ENCODE data around the gene SKIC3. TPM values are rescaled to one million over a fixed set of nuclear protein-coding genes. Genes with fewer than 3 reads are reported as not detected.

The SKIC3 gene
- 91.2 and 105 TPM in 2 replicates for total RNA-seq (2014; rRNA removed; shearing (Covaris generic))
- polyA plus RNA-seq (2014; cell fraction: nucleus; rRNA removed), result 164 and 236 TPM in 2 replicates

DNA sequence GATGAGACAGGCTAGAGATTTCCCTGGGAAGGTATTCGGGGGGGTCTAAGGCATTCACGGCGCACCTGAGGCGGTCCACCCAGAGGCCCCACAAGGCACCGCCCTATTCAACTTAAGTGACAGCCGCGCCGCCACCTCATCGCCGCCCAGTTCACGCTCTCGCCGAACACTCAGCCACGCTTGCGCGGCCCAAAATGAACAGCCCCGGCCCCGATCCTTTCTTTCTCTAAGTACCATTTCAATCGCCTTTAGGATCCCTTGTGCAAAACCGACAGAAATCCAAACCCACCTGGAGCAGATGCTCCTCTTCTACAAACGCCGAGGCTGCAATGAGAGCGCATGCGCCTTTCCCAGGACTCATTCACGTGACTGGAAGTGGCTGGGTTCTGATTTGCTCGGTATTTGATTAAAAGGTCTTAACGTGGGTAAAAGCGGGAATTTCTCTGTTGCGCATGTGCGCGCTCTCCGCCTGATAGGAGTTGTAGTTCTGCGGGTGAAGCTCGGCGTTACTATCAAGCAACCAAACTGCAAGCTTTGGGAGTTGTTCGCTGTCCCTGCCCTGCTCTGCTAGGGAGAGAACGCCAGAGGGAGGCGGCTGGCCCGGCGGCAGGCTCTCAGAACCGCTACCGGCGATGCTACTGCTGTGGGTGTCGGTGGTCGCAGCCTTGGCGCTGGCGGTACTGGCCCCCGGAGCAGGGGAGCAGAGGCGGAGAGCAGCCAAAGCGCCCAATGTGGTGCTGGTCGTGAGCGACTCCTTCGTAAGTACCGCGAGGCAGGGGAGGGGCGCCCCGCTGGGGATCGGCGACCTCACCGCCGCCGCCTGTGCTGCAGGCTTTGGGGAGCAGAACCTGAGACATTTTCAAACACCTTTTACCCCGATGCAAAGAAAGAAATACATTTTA, at the start of gene SKIC3, which contains the start of gene ARSK:
TSS of gene SKIC3 (minus strand) at position 331 of the 902 bp plus-strand sequence. CDS start 7,827 bp downstream, outside the sequence.
TSS of gene ARSK (plus strand) at position 455 of the 902 bp plus-strand sequence. CDS start at position 633, 178 bp downstream.
- peak; percentile 98 for DNase-seq (ENCODE audit: extremely low read depth, low read depth)

- DNase-seq (ENCODE audit: extremely low read depth, low read depth), result no peak
Observed at GRCh38 chr5:95600557-95600956, 45.8 kb upstream of the SKIC3 start.

DNA sequence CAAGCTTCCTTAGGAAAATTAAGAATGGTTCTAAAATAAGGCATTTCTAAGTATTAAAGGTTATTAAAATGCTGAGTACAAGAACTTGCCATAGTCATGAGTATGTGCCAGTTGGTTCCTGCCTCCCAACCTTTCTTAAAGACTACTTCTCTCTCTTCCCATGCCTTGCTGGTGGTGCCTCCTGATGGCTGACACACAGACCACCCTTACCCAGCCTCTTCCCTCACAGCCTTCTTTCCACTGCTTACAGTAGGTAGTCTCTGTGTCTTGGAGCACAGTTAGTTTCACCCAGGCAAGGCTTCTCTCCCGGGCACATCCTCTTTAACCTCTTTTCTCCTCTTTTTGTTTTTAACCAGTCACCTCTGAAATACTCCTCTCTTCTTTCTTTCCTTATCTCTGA, 44.5 kb upstream of the SKIC3 start:
- no peak for DNase-seq (ENCODE audit: extremely low read depth, low read depth)

DNA sequence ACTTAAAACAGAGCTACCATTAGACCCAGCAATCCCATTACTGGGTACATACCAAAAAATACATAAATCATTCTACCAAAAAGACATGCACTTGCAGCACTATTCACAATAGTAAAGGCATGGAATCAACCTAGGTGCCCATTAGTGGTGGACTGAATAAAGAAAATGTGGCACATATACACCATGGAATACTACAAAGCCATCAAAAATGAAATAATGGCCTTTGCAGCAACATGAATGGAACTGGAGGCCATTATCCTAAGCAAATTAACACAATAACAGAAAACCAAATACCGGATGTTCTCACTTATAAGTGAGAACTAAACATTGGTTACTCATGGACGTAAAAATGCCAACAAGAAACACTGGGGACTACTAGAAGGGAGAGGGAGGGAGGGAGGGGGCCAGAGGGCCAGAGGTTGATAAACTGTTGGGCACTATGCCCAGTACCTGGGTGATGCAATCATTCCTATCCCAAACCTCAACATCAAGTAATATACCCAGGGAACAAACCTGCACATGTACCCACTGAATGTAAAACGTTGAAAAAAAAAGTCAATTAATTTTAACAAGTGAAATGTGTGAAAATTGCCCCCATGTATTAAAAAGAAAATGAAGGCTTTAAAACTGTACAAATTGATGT, 40.6 kb upstream of the SKIC3 start:
- DNase-seq (ENCODE audit: extremely low read depth, low read depth), result no peak

- DNase-seq (ENCODE audit: extremely low read depth, low read depth), result peak; percentile 11
Observed at GRCh38 chr5:95591490-95591901, 36.7 kb upstream of the SKIC3 start.

DNA sequence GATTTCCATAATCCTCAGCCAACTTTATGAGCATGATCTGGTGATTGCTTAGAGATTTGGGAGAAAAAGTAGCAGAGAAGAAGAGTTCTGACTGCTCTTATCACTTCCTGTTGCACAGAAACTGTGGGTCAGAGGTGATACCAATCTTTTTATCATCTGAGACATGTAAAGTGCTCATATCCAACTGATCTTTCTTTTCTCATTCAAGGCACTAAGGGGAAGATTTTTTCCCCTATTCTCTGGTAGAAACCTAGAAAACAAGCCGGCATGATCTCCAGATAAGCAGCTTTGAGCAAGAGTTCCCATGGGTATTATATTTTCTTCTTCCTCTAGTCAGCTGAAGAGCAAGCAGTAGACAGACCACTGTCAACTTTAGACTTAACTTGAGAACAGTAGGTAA, 36.1 kb upstream of the SKIC3 start:
- DNase-seq (ENCODE audit: extremely low read depth, low read depth), result no peak

GRCh38 chr5:95583992-95584391, 29.2 kb upstream of the SKIC3 start:
- no peak for DNase-seq (ENCODE audit: extremely low read depth, low read depth)

GRCh38 chr5:95581576-95581975, 26.8 kb upstream of the SKIC3 start:
- no peak for DNase-seq (ENCODE audit: extremely low read depth, low read depth)

- no peak for DNase-seq (ENCODE audit: extremely low read depth, low read depth)
Observed at GRCh38 chr5:95572016-95572415, 17.2 kb upstream of the SKIC3 start.

GRCh38 chr5:95565280-95565920, 10.6 kb upstream of the SKIC3 start:
- DNase-seq (ENCODE audit: extremely low read depth, low read depth), result no peak

- DNase-seq (ENCODE audit: extremely low read depth, low read depth), result no peak
Observed at GRCh38 chr5:95564450-95564849, 9.7 kb upstream of the SKIC3 start.

GRCh38 chr5:95563367-95563766, 8.6 kb upstream of the SKIC3 start:
- no peak for DNase-seq (ENCODE audit: extremely low read depth, low read depth)

GRCh38 chr5:95562282-95562681, 7.5 kb upstream of the SKIC3 start:
- DNase-seq (ENCODE audit: extremely low read depth, low read depth), result no peak

DNA sequence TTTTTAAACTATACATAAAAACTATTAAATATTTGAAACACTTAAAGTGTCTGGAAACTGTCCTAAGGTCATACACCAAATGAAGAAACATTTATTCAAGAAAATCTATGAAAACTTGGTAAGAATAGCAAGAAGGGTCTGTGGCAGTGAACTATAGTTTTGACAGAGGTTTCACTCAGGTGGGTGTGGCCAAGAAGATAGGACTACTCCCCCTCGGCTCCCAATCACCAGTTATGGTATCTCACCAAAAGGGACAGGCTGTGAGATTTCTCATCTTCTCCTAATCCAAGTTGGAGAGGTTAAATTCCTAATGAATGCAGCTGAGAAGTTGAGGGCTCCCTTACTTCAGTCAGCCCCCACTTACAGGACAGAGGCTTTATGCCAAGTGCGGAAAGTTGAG, 3.1 kb upstream of the SKIC3 start:
- no peak for DNase-seq (ENCODE audit: extremely low read depth, low read depth)

GRCh38 chr5:95555553-95555952, 776 bp upstream of the SKIC3 start:
- no peak for DNase-seq (ENCODE audit: extremely low read depth, low read depth)

GRCh38 chr5:95554331-95554646, 488 bp downstream of the SKIC3 start:
- no peak for DNase-seq (ENCODE audit: extremely low read depth, low read depth)

DNA sequence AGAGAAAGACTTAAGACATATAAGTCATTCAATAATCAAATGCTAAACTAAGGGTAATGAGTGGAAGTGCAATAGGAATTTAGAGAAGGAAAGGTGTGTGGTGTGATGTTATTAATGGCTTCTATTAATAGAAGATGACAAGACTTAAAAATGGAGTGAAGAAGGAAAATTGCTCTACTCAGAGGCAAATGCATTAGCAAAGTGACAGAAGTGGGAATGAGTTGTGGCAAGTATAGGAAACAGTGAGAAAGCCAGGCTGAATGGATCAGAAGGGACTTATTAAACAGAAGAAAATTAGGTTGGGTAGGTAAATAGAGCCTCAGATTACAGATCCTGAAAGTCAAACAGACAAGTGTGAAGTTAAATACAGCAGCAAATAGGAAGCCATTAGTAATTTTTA, 5.7 kb downstream of the SKIC3 start:
- no peak for DNase-seq (ENCODE audit: extremely low read depth, low read depth)

GRCh38 chr5:95543017-95543705, 11.6 kb downstream of the SKIC3 start:
- DNase-seq (ENCODE audit: extremely low read depth, low read depth), result no peak

- DNase-seq (ENCODE audit: extremely low read depth, low read depth), result no peak
Observed at GRCh38 chr5:95537501-95537900, 17.3 kb downstream of the SKIC3 start.

GRCh38 chr5:95533761-95534160, 21.0 kb downstream of the SKIC3 start:
- no peak for DNase-seq (ENCODE audit: extremely low read depth, low read depth)

DNA sequence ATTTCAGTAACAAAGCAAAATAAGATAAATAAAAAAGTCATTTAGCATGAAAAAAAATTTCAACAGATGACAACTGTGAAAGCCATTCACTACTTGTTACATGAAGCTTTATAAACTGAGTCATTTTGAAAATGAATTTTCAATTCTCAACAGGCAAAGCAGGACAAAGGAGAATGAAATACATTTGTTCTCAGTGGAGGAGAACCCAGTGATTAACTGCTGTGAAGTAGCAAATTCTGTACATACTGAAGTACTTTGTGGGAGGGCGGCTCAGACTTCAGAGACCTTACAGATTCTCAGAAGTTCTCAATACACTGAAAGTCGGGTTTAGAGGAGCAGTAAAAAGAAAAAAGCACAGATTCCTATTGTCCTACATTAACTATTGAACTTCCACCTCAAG, 21.7 kb downstream of the SKIC3 start:
- DNase-seq (ENCODE audit: extremely low read depth, low read depth), result no peak

Data from NCI-H460 (cell line).